Neural progenitor cell (in vitro differentiated cells): Measurements from ENCODE around the gene DTX3L.

Experiments used
- CTCF ChIP-seq: fragments of 200-600 bp; sonication (generic); IDR thresholded peaks from 2 replicates; pipeline ENCODE4 v1.5.1; 2017; ENCODE audit warnings: antibody characterized with exemption, mild to moderate bottlenecking
- EZH2phosphoT487 ChIP-seq: fragments of 200-600 bp; sonication (generic); IDR thresholded peaks from 2 replicates; pipeline ENCODE4 v1.6.1; 2017; ENCODE audit warnings: antibody characterized with exemption

DNA sequence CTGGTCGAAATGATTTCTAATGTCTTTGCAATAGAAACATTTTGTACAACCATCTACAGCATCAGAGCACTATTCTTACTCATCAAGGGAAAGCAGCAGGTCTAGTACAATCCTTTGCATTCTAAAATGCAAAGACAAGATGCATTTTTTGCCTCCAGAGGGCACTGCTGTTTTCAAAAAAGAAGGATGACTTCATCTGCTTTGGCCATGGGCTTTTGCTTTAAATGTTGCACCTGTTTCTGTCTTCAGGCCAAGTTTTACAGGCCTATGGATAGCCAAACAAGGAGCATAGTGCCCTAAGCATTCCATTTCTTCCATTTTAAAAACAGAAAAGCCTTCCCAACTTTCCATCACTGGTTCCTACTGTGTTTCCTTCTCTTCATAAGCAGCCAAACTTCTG, 3.5 kb upstream of the DTX3L start:
- TF ChIP-seq EZH2phosphoT487 (no peak), CTCF (peak; percentile 68)
